HG03060 (cell line): ENCODE measurements around the gene PIGX.
"Not testable (repeated sequence)": the region's sequence is repeated elsewhere in the genome, so short reads cannot be mapped to it uniquely, and the experiment has no call there.

ENCODE experiments used
- ATAC-seq: cut with Tn5 transposase; IDR thresholded peaks from one replicate; pipeline ENCODE4 v1.9.1; 2021; ENCODE audit warnings: low read depth, moderate number of reproducible peaks; ENCODE audit not compliant: unreplicated experiment

The PIGX gene

DNA sequence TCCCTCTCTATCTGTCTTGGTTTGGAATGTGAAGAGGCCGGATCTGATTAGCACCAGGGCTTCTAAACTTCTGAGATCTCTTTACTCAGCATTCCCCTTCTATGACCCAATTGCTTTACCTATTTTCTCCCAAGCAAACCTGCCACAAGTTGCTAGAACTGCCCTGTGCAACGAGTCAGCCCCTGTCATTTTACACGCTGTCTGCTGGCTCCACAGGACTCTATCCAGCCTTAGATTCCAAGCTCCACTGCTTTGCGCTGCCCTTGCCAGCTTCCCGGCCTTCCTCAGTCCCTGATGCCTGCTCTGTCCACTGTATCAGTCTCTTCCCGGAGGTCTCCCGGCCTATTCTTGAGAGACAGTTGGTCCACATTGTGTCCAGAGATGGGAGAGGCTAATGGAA, 12.4 kb upstream of the PIGX start:
- ATAC-seq, result no peak

DNA sequence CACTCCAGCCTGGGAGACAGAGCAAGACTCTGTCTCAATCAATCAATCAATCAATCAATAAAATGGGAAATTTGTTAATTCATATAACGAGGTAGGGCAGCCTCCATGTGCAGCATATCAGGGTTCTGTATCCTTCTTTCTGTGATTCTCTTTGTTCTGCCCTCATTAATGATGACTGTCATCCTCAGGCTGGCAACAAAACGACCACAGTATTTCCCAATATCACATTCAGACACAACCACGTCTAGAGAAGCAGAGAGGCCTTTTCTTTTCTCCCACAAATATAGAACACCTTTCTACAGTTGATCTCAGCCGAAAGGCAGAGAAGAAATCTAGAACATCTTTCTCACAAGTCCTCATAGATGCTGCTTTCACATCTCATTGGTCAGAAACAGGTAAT, 11.4 kb upstream of the PIGX start:
- ATAC-seq, result no peak

DNA sequence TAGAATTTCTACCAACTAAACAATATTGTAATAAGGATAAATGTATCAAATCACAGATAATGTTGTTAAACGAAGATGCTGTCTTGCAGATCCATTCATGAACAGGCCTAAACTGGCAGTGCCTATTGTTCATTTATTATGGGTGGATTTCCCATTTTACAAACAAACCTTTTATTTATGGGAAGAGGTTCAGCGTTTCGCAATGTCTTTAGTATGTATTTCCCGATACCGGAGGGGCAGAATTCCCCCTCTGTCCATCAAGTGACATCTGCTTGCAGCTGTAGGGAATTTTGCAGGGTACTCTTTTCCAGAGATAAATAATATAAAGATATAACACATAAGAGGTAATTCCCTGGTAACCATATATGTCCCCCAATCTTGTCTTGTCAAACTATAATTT, 5.8 kb upstream of the PIGX start:
- ATAC-seq, result no peak

DNA sequence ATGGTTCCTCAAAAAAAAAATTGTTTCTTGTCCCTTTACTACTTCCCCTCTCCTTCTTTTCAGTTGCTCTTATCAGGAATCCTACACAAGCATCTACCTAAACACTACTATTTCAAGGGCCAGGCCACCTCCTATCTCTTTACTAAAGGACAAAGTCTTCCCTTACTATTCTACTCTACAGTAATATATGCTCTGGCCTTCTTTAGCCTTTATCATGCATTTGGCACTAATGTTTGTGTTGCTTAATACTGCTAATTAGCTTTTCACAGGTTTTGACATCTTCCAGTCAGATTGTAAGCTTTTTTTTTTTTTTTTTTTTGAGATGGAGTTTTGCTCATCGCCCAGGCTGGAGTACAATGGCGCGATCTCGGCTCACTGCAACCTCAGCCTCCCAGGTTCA, 5.4 kb upstream of the PIGX start:
- no peak for ATAC-seq

DNA sequence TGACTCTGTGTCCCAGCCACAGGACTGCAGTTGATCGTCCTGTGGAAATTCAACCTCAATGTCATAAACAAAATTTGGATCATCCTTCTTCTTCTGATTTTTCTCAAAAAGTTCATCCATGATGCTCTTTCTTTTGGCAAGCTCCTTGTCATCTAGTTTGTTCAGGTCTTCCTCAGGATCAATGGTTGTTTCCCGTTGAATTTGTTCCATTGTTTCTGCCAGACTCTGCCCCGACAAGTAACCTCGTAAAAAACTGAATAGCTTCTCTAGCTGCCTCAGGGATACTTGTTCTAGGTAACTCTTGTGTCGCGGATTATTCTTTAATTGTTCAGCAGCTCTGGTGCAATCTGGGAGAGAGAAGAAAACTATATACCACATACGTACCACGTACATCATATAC, 4.6 kb upstream of the PIGX start:
- ATAC-seq, result no peak

DNA sequence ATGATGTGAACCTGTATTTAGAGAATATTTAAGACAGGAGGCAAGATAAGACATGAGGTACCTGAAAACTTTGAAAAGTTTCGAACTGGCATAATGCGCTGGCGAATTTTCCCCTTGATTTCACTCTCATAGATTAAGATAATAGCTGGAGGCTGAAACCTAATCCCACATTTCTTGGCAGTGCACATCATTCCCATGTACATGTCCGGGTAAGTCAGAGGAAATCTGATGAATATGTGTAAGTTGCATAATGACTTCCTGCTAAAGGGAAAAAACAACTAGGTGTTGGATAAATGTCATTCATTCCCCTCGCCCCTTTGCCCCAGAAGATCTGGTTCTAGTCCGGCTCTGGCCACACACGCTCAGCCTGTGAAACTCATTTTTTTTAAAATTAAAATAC, 3.7 kb upstream of the PIGX start:
- ATAC-seq, result no peak

DNA sequence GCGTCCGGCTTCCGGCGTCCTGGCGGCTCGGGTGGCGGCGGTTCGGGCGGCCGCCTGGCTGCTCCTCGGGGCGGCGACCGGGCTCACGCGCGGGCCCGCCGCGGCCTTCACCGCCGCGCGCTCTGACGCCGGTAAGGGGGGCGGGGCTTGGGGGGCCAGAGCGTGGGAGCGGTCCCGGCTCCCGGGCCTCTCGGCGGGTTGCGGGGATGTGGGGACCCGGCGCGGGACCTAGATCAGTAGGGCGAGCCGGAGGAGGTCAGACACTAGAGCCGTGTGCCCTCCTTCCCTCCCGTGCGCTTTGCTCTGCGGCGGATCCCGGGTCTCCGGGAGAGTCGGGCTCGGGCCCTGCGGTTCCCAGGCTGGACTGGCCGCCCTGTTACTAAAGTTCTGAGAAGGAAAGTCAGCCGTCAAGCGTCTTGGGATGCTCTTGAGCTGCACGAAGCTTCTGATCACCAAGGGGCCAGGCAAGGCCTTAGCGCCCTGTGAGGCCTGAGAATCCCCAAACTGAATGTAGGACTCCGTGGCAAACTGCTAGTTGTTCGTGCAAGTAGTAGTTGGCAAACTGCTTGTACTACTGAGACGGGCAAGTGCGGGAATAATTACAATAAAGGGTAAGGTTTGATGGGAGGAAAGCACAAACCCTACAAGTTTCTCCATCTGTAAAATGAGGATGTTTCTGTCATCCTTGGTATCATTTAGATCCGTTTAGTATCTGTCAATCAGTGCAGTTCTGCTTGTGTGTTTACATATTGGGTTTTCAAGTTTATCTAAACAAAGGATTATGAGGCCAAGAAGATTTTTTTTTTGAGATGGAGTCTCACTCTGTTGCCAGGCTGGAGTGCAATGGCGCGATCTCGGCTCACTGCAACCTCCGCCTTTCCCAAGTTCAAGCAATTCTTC, 587 bp downstream of the PIGX start:
- peak; percentile 19 for ATAC-seq

DNA sequence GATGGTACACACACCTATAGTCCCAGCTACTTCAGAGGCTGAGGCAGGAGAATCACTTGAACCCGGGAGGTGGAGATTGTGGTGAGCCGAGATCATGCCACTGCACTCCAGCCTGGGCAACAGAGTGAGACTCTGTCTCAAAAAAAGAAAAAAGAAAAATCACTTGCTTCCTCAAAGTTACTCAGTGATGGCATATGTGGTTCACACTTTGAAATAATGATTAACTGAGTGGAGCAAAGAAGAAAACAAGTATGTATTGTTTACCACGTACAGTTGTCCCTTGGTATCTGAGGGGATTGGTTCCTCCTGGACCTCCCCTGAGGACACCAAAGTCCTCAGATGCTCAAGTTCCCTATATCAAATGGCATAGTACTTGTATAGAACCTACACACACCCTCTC, 5.0 kb downstream of the PIGX start:
- ATAC-seq, result peak; percentile 38

DNA sequence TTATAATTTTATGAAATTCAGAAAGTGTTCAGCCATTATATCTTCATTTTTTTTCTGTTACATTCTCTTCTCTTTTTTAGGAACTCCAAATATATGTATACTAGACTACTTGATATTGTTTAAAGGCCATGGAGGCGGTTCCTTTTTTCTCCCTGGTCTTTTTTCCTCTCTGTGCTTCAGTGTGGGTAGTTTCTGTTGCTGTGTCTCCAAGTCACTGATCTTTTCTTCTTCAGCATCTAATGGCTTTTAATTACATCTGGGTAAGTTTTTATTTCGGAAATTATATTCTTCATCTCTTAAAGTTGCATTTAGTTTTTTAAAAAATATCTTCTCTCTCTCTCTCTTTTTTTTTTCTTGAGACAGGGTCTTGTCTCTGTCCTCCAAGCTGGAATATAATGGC, 8.9 kb downstream of the PIGX start:
- no peak for ATAC-seq

DNA sequence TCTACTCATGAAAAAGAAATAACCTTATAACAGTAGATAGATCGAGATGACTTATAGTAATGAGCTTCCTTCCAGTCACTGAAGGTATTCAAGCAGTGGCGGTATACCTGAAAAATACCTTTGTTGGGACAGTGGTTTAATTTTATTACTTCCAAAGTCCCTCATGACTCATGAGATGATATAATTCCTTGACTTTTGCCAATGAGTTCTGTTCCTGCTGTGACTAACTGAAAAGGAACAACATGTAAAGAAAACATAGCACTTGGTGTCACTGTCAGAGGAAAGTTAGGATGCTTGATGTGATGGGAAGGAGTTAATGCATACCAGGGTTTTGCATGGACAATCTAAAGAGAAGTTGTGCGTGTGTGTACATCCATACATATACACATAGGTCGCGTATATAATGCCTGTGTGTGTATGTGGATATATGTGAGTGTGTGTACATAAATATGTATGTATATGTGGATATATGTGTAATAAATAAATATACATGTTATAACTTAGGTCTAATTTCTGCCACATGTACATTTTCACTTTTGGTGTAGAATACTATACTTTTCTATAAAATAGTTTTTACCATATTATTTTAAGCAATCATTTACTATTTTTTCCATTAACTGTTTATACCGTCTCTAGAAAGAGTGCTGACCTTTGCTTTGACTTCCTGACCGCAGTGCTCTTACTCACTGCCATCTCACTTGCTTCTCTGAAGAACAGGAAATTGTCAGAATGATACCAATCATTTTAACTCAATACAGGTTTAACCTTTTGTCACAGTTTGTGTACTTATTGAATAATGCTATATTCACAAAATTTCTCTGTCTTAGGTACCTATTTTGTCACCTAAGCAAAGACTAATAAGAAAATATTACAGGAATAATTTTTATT, 14.9 kb downstream of the PIGX start:
- no peak for ATAC-seq

DNA sequence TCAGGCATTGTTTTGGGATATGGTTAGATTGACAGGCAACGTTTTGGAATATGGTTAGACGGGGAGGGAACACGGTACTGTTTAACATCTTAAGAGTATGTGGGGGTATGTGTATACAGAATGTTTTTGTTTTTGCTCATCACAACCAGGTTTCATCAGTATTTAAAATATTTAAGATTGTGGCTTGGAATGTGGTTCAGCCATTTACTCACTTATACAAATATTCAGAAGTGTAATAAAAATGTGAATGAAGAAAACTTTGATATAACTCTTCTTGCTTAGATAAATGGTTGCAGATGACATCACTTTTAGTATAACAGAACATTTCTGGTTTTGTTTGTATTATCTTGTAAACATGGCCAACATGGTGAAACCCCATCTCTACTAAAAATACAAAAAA, 23.6 kb downstream of the PIGX start:
- ATAC-seq, result no peak

DNA sequence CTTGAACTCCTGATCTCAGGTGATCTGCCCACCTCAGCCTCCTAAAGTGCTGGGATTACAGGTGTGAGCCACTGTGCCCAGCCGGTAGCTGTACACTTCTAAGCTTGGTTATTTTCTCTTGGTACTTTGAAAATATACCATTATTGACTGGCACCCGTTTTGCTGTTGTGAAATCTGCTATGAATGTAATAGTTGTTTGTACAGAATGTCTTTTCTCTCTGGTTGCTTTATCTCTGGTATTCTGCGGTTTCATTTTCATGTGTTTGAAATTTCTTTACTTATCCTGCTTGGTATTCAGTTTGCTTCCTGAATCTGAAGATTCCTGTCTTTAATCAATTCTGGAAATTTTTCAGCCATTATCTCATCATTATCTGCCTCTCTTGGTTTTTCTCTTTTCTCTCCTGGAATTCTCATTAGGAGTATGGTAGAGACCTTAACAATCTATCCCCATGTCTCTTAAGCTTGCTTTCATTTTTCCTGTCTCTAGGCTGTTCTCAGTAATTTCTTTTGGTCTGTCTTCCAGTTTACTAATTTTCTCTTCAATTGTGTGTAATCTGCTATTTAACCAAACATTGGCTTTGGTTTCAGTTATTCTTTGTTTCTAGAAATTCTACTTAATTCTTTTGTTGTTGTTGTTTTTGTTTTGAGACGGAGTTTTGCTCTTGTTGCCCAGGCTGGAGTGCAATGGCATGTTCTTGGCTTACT, 24.6 kb downstream of the PIGX start:
- ATAC-seq, result no peak

DNA sequence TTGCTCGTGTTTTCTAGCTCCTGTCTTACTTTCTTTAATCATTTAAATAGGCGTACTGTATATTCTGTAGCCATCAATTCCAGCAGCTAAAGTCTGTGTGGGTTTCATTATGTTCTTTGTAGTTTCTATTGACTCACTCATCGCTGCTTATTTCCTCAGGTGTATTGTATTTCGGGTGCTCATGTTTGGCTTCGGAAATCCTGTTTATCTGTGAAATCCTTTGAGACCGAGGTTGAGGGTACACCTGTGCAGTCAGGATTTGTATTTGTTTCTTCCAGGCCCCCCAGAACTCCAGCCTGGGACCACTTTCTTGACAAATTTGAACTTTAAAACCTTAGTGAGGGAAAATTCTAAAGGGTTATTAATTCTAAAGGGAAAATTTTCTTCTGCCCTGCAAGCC, 25.5 kb downstream of the PIGX start:
- ATAC-seq, result no peak

DNA sequence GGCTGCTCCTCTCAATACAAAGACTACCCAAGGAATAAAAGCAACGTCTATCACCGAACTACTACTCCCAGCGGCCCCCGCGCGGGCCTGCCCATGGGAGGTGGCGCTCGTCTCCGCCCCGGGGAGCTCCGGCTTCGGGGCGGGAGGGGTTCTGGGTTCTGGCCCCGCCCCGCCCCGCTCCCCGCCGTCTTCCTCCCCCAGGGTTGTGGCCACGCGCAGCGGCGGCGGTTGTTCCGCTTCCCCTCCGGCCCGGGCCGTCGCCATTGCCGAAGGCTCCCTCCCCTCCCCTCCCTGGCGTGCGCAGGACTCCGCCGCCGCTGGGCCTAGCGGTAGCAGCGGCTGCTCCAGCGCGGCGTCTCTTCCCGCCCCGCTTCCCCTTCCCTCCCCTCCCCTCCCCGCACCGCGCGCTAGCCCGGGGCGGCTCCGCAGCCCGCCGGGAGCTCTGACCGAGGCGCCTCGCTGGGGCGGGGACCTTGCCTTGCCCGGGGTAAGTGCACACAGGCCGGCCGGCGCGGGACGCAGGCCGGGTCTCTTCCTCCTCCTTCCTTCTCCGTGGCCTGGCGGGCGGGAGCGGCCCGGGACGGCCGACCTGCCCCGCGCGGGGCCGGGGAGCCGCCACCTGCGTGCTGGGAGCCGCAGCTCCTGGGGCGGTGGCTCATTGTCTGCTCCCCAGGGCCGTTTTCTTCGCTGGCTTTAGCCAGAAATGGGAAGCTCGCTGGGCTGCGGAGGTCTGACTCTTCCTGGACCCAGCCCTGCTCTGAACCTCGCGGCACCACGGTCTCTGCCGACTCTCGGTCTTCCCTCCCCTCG, 27.7 kb downstream of the PIGX start, which contains the start of gene PAK2:
PAK2 (plus strand) TSS at position 187 of the 810 bp plus-strand sequence. CDS start 42,790 bp downstream, outside the sequence.
- ATAC-seq, result no peak

DNA sequence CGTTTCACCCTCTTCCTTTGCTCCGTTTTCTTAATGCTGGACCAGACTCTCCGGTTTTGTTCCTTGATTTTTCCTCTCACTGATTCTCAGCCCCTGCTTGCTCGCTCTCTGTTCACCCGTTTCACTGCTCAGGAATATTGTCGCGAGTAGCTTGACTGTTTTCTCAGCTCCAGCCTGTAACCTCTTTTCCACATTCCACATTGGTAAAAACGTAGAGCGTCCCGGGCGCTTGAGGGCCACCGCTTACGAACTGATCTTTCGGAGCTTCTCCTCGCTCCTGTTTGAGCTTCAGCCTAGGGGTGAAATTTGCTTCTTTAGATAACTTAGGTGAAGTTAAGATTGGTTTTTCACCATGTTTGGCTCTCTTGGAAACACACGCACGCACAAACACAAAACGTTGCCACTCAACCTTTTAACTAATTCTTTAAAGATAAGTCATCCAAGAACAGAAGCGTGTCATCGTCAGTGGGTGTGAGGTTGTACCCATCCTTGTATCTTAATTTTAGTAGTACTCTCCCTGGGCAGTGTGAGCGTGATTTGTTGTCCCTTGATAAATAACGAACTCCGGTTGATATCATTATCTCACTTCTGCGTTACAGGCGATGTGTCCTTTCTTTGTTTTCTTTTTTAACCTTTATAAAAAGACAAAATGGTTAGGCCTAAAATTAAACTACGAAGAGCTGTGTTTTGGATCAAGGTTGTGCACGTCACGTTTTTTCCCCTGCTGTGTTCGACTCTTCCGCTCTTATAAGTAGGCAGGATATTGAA, 28.5 kb downstream of the PIGX start:
- ATAC-seq, result no peak

DNA sequence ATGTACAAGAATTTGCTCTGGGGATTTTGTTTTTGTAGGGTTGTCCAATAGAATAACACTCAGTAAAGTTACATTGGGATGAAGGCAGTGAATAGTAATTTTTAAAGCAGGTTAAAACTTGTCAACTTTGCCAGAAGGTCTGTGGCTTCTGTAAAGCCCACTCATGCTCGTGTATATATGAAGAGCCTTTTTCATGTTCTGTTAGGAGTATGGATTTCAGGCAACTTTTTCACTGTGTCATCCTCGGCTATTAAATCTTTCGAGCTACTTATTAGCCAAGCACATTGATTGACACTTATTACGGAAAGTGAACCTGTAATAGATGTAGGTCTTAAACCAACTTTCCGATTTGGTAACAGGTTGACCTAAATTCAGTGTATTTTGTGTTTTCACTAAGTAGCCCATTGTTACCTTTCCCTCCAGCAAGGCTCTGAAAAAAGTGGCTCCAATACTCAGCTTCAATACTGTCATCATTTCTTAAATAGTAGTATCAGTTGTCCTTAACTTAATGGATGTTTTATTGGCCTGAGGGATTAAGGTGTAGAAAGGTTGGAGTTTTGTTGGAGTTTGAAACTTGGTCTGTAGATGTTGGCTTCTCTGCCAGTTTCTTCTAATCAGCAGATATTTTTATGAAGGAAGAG, 29.2 kb downstream of the PIGX start:
- ATAC-seq, result no peak

DNA sequence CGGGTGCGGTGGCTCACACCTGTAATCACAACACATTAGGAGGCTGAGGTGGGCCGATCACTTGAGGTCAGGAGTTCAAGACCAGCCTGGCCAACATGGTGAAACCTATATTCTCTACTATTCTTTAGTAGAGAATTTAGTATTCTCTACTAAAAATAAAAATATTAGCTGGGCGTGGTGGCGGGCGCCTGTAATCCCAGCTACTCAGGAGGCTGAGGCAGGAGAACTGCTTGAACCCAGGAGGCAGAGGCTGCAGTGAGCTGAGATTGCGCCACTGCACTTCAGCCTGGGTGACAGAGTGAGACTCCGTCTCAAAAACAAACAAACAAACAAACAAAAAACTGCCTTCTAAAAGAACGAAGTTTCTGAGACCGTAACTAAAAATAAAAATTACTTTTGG, 31.4 kb downstream of the PIGX start:
- not testable (repeated sequence) for ATAC-seq

DNA sequence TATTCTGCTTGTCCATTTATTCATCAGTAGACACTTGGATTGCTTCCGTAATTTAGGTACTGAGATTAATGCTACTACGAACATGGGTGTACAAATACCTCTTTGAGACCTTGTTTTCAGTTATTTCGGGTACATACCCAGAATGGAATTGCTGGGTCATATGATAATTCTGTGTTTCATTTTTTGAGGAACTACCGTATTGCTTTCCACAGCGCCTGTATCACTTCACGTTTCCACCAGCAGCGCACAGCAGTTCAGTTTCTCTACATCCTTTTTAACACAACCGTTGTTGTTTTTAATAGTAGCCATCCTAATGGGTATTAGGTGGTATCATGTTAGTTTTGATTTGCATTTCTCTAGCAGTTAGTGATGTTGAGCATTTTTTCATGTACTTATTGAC, 36.9 kb downstream of the PIGX start:
- ATAC-seq, result no peak

DNA sequence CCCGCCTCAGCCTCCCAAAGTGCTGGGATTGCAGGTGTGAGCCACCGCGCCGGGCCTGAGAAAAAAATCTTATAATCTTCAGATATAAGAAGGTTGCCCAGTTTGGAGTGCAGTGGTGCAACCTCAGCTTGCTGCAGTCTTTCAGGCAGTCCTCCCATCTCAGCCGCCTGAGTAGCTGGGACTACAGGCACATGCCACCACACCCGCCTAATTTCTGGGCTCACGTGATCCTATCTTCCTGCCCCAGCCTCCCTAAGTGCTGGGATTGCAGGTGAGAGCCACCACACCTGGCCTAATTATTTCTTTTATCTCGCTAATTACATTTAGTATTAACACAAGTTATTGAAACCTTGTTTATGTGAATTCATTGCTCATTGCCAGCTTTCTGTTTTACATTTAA, 41.0 kb downstream of the PIGX start:
- no peak for ATAC-seq
